ENCODE results near the gene HMOX1.

DNA sequence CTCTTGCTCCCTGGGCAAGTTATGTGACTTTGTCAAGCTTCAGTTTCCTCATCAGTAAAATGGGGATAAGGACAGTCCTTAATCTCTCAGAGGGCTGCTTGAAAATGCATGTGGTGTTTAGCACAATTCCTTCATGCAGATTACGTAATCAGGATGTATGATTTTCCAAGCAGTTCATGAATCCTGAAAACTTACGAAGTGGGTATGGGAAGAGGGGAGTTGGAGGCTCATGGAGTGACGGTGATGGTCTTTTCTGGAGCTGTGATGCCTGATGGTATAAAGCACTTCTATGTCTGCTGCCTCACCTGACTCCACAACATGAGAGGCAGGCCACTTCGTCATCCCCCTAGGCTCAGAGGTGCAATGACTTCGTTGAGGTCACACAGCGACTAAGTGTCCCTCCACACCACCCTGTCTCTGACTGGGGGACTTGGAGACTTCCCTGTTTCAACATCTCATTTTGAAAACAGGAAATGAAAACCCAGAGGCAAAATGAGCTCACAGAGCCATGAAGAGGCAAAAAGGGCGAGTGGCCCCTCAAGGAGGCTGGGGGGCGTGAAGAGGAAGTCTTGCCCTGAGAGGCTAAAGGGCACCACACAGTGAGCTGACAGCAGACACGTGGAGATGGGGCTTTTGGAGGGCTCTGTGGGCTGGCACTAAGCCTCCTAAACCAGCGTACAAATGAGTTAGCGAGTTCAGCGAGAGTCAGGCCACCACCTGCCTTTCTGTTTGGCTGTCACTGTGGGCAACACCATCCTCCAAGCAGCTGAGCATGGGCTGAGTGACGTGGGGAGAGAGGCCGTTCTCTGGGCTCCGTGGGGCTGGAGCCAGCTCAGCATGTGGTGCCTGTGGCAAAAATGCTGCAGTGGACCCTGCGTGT is 29.1 kb downstream of the HMOX1 start:
- TF ChIP-seq, protein P1, sequence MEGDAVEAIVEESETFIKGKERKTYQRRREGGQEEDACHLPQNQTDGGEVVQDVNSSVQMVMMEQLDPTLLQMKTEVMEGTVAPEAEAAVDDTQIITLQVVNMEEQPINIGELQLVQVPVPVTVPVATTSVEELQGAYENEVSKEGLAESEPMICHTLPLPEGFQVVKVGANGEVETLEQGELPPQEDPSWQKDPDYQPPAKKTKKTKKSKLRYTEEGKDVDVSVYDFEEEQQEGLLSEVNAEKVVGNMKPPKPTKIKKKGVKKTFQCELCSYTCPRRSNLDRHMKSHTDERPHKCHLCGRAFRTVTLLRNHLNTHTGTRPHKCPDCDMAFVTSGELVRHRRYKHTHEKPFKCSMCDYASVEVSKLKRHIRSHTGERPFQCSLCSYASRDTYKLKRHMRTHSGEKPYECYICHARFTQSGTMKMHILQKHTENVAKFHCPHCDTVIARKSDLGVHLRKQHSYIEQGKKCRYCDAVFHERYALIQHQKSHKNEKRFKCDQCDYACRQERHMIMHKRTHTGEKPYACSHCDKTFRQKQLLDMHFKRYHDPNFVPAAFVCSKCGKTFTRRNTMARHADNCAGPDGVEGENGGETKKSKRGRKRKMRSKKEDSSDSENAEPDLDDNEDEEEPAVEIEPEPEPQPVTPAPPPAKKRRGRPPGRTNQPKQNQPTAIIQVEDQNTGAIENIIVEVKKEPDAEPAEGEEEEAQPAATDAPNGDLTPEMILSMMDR (IDR thresholded peaks at IDR 0.05 in 4 of 5, conservative IDR thresholded peaks at IDR 0.05 in 1 of 5): no peak
- no peak for TF ChIP-seq POLR2A (IDR thresholded peaks at IDR 0.05)
